ENCODE data around the gene MINDY4.

Gene MINDY4

DNA sequence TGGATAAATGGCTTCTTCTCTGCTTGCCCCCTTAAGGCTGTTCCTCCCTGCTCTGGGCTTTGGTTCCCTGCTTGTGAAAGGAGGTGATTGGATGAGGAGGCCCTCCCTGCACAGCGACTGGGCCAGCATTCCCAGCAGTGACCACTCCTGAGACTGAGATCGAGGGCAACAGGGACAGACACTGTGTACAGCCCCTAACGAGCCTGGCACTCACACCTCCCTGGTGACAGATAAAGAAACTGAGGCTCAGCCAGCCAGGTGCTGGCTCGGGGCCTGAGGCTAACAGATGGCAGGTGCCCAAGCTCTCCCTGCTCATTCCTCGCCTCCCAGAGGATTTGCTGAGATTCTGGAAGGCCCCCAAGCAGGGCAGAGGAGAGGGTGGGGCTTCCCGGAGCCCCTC, 128.4 kb downstream of the MINDY4 start:
- no peaks in the 10 kb centered on the region for H3K4me1 ChIP-seq (ENCODE audit: control insufficient read depth, low read length)
- H3K9me2 ChIP-seq (replicated peaks; ENCODE audit: control insufficient read depth, low read length): no peaks in the 10 kb centered on the region
- H3K79me2 ChIP-seq (ENCODE audit: control insufficient read depth, low read length): no peaks in the 10 kb centered on the region
- TF ChIP-seq CTCF (IDR thresholded peaks at IDR 0.05; ENCODE audit: low read depth, low read length, poor library complexity, severe bottlenecking) (no peak), EZH2phosphoT487 (IDR thresholded peaks at IDR 0.05; ENCODE audit: borderline replicate concordance, low read length) (no peak)
- H4K20me1 ChIP-seq (ENCODE audit: control insufficient read depth, insufficient read depth, low read depth, low read length): no peaks in the 10 kb centered on the region
- H3K36me3 ChIP-seq (ENCODE audit: control insufficient read depth, low read length): no peaks in the 10 kb centered on the region
- H3K27ac ChIP-seq (ENCODE audit: low read depth, low read length): no peak overlapping the region
- H3F3A ChIP-seq (ENCODE audit: control insufficient read depth, insufficient read depth): no peaks in the 10 kb centered on the region
- H3K4me3 ChIP-seq (ENCODE audit: low read length): no peak overlapping the region
- no peaks in the 10 kb centered on the region for H3K9me3 ChIP-seq (ENCODE audit: control insufficient read depth, insufficient read depth, low read length)
- 0 out of 2 replicates have a peak, but pooled peaks cover under 1% of the 10 kb centered on the region for H3K27me3 ChIP-seq (ENCODE audit: control insufficient read depth, low read length)
- no peak overlapping the region for H3K4me2 ChIP-seq (ENCODE audit: low read length)

GRCh38 chr7:30900053-30900452, 128.8 kb downstream of the MINDY4 start:
- H3K9me2 ChIP-seq (replicated peaks; ENCODE audit: control insufficient read depth, low read length): no peaks in the 10 kb centered on the region
- TF ChIP-seq EZH2phosphoT487 (IDR thresholded peaks at IDR 0.05; ENCODE audit: borderline replicate concordance, low read length) (no peak), CTCF (IDR thresholded peaks at IDR 0.05; ENCODE audit: low read depth, low read length, poor library complexity, severe bottlenecking) (no peak)

DNA sequence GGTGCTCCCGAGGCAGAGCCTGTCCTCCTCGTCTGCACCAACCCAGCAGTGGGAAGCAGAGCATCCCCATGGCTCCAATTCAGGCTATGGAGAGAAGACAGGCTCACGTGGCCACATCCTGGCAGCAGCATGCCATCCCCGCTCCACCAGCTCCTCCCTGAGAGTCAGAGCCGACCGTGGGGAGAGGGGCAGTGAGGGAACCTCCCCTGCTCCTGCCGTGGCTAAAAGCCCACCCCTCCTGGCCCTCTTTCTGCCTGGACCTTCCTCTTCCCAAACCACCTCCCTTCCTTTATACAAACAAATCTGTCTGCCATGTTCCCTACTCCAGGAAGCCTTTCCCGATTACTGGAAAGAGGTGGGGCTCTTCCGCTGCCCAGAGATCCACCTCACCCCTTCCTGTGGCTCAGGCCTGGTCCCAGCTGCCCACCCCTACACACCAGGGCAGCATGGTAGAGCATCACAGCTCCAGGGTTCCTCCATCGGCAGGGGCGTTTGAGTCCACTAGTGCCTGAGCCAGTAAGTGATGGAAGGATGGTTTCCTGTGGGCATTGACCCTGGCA, 129.7 kb downstream of the MINDY4 start:
- Histone ChIP-seq H4K20me1 (ENCODE audit: control insufficient read depth, insufficient read depth, low read depth, low read length) (no peaks in the 10 kb centered on the region), H3K36me3 (ENCODE audit: control insufficient read depth, low read length) (no peaks in the 10 kb centered on the region), H3F3A (ENCODE audit: control insufficient read depth, insufficient read depth) (no peaks in the 10 kb centered on the region), H3K4me1 (ENCODE audit: control insufficient read depth, low read length) (no peaks in the 10 kb centered on the region), H3K9me3 (ENCODE audit: control insufficient read depth, insufficient read depth, low read length) (no peaks in the 10 kb centered on the region), H3K79me2 (ENCODE audit: control insufficient read depth, low read length) (no peaks in the 10 kb centered on the region), H3K4me3 (ENCODE audit: low read length) (no peak overlapping the region), H3K27ac (ENCODE audit: low read depth, low read length) (no peak overlapping the region), H3K9me2 (replicated peaks; ENCODE audit: control insufficient read depth, low read length) (no peaks in the 10 kb centered on the region), H3K4me2 (ENCODE audit: low read length) (no peak overlapping the region), H3K27me3 (ENCODE audit: control insufficient read depth, low read length) (no peaks in the 10 kb centered on the region)
- no peak for TF ChIP-seq EZH2phosphoT487 (IDR thresholded peaks at IDR 0.05; ENCODE audit: borderline replicate concordance, low read length)
- no peak for TF ChIP-seq CTCF (IDR thresholded peaks at IDR 0.05; ENCODE audit: low read depth, low read length, poor library complexity, severe bottlenecking)

More at GRCh38 chr7:30900053-30900452, 128.8 kb downstream of the MINDY4 start:
- Histone ChIP-seq H3K27me3 (ENCODE audit: control insufficient read depth, low read length) (no peaks in the 10 kb centered on the region), H3K4me2 (ENCODE audit: low read length) (no peak overlapping the region), H3K36me3 (ENCODE audit: control insufficient read depth, low read length) (no peaks in the 10 kb centered on the region), H4K20me1 (ENCODE audit: control insufficient read depth, insufficient read depth, low read depth, low read length) (no peaks in the 10 kb centered on the region), H3F3A (ENCODE audit: control insufficient read depth, insufficient read depth) (no peaks in the 10 kb centered on the region), H3K4me3 (ENCODE audit: low read length) (no peak overlapping the region), H3K4me1 (ENCODE audit: control insufficient read depth, low read length) (no peaks in the 10 kb centered on the region), H3K9me3 (ENCODE audit: control insufficient read depth, insufficient read depth, low read length) (no peaks in the 10 kb centered on the region), H3K27ac (ENCODE audit: low read depth, low read length) (no peak overlapping the region), H3K79me2 (ENCODE audit: control insufficient read depth, low read length) (no peaks in the 10 kb centered on the region)
